Ishikawa (cell line): ENCODE results near the gene RUNX1.

Source experiments
- CEBPB ChIP-seq: IDR thresholded peaks from 2 replicates; pipeline ENCODE4 v1.6.1; 2012
- CREB1 ChIP-seq: IDR thresholded peaks from 2 replicates; pipeline ENCODE4 v1.6.1; 2012; ENCODE audit warnings: low read depth
- EP300 ChIP-seq: IDR thresholded peaks from 2 replicates; pipeline ENCODE4 v1.6.1; 2012; ENCODE audit warnings: borderline replicate concordance
- FOXM1 ChIP-seq: IDR thresholded peaks from 2 replicates; pipeline ENCODE4 v1.6.1; 2012; ENCODE audit warnings: low read depth, borderline replicate concordance
- MAX ChIP-seq: IDR thresholded peaks from 2 replicates; pipeline ENCODE4 v1.6.1; 2012
- NFIC ChIP-seq: IDR thresholded peaks from 2 replicates; pipeline ENCODE4 v1.6.1; 2012
- RAD21 ChIP-seq: IDR thresholded peaks from 2 replicates; pipeline ENCODE4 v1.6.1; 2012; ENCODE audit warnings: low read depth
- REST ChIP-seq: IDR thresholded peaks from 2 replicates; pipeline ENCODE4 v1.6.1; 2012; ENCODE audit warnings: low read depth, mild to moderate bottlenecking
- TAF1 ChIP-seq: IDR thresholded peaks from 2 replicates; pipeline ENCODE4 v1.6.1; 2012; ENCODE audit warnings: low read depth, mild to moderate bottlenecking
- USF1 ChIP-seq: IDR thresholded peaks from 2 replicates; pipeline ENCODE4 v1.6.1; 2012
- YY1 ChIP-seq: IDR thresholded peaks from 2 replicates; pipeline ENCODE4 v1.6.1; 2012; ENCODE audit warnings: low read depth

- no peak for TF ChIP-seq RAD21
- TF ChIP-seq NFIC, result no peak
- no peak for TF ChIP-seq EP300
- TF ChIP-seq YY1, result no peak
- no peak for TF ChIP-seq REST
- TF ChIP-seq MAX, result no peak
- no peak for TF ChIP-seq USF1
- TF ChIP-seq CEBPB, result no peak
- no peak for TF ChIP-seq TAF1
- no peak for TF ChIP-seq CREB1
- TF ChIP-seq FOXM1, result no peak
These were observed 230.4 kb downstream of the RUNX1 start for GRCh38 chr21:34818662-34819158.
